ENCODE data around the gene DNAJB11. TPM values are rescaled to one million over a fixed set of nuclear protein-coding genes. Genes with fewer than 3 reads are reported as not detected.
"Not testable (repeated sequence)": the region's sequence is repeated elsewhere in the genome, so short reads cannot be mapped to it uniquely, and the experiment has no call there.

DNAJB11 gene
- total RNA-seq, 3 donors from 2014 or later: 40.0 to 41.6 (median 41.6) TPM

GRCh38 chr3:186628756-186629155 lies 58.2 kb downstream of the DNAJB11 start:
- Histone ChIP-seq H3K27me3 (no peaks in the 10 kb centered on the region), H3K9me3 (no peaks in the 10 kb centered on the region), H3K4me3 (no peak overlapping the region), H3K36me3 (no peaks in the 10 kb centered on the region), H3K4me1 (no peaks in the 10 kb centered on the region), H3K27ac (no peak overlapping the region)
- no peak for TF ChIP-seq CTCF (IDR thresholded peaks at IDR 0.05)
- no peak for TF ChIP-seq POLR2A (IDR thresholded peaks at IDR 0.05)
- no peak for TF ChIP-seq POLR2AphosphoS5 (IDR thresholded peaks at IDR 0.05)
- no peak for DNase-seq (ENCODE audit: low spot score in 2 of 2)
- intact Hi-C loops (cut with DNase I; ENCODE audit: low total_unique reads): no loop called here

DNA sequence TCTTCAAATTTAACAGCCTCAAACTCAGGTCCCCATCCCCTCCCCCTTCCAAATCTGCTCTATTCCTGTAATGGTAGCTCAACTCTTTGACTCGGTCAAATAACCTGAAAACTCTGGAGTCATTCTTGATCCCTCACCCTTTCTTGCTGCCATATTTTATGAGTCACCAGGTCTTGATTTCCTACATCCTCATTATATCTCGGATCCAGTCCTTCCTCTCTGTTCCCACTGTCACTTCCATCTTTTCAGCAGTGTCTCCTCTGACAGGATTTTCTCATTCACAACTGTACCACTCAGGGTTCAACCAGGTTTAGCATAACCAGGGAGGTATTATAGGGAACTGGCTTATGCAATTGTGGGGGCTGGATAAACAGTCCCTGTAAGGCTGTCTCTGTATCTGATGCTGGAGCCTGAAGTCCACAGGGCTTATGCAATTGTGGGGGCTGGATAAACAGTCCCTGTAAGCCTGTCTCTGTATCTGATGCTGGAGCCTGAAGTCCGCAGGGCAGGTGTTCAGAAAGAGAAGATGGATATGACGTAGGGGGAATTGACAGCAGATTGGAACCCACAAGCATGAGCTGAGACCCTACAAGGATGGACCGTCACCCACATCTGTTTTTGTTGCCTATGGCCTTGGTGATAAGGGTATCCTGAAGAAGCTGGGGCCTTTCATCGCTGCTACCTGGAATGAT lies 60.6 kb downstream of the DNAJB11 start:
- DNase-seq (ENCODE audit: low spot score in 2 of 2): no peak

GRCh38 chr3:186633481-186633880 lies 63.0 kb downstream of the DNAJB11 start:
- no peak for TF ChIP-seq CTCF (IDR thresholded peaks at IDR 0.05)
- no peak for TF ChIP-seq POLR2AphosphoS5 (IDR thresholded peaks at IDR 0.05)
- no peak for TF ChIP-seq POLR2A (IDR thresholded peaks at IDR 0.05)
- Histone ChIP-seq H3K27ac (no peak overlapping the region), H3K36me3 (no peaks in the 10 kb centered on the region), H3K4me3 (no peak overlapping the region), H3K4me1 (no peaks in the 10 kb centered on the region), H3K9me3 (no peaks in the 10 kb centered on the region), H3K27me3 (no peaks in the 10 kb centered on the region)
- intact Hi-C loops (cut with DNase I; ENCODE audit: low total_unique reads): no loop called here
- no peak for DNase-seq (ENCODE audit: low spot score in 2 of 2)

More for the DNA sequence above, 60.6 kb downstream of the DNAJB11 start:
- Histone ChIP-seq H3K27ac (no peak overlapping the region), H3K36me3 (no peaks in the 10 kb centered on the region), H3K27me3 (no peaks in the 10 kb centered on the region), H3K4me1 (no peaks in the 10 kb centered on the region), H3K4me3 (no peak overlapping the region), H3K9me3 (no peaks in the 10 kb centered on the region)
- no peak for TF ChIP-seq CTCF (IDR thresholded peaks at IDR 0.05)
- no peak for TF ChIP-seq POLR2AphosphoS5 (IDR thresholded peaks at IDR 0.05)
- TF ChIP-seq POLR2A (IDR thresholded peaks at IDR 0.05): no peak
- intact Hi-C loops (cut with DNase I; ENCODE audit: low total_unique reads): no loop called here

- intact Hi-C loops (cut with DNase I; ENCODE audit: low total_unique reads); H3K4me3 ChIP-seq; H3K27ac ChIP-seq; H3K27me3 ChIP-seq; DNase-seq (ENCODE audit: low spot score in 2 of 2); H3K4me1 ChIP-seq; H3K9me3 ChIP-seq; H3K36me3 ChIP-seq: not testable (repeated sequence)
These were observed 63.7 kb downstream of the DNAJB11 start for GRCh38 chr3:186634207-186634606.

Other genes starting within 250 kb of the DNAJB11 start
- gene DGKG, start 208.5 kb upstream of the DNAJB11 start, total RNA-seq: 1 to 10 TPM in 2 of 3 donors, under 1 TPM in 1; 0.59 to 2.3 (median 2.1) TPM
- 1 to 10 TPM; 3.8 to 5.9 (median 4.2) TPM for gene CRYGS, start 26.3 kb upstream of the DNAJB11 start, total RNA-seq
- 10 to 100 TPM; 15.0 to 19.6 (median 17.4) TPM for gene TBCCD1, start 3.4 kb upstream of the DNAJB11 start, total RNA-seq
- gene AHSG, start 42.3 kb downstream of the DNAJB11 start, total RNA-seq: not detected
- not detected for gene FETUB, start 69.7 kb downstream of the DNAJB11 start, total RNA-seq
- not detected for gene HRG, start 95.3 kb downstream of the DNAJB11 start, total RNA-seq
- gene KNG1, start 146.6 kb downstream of the DNAJB11 start, total RNA-seq: under 1 TPM in 1 of 3 donors, not detected in 2; 0.48 TPM
- gene EIF4A2, start 212.9 kb downstream of the DNAJB11 start, total RNA-seq: 100 to 1,000 TPM; 264 to 592 (median 493) TPM
- gene RFC4, start 235.8 kb downstream of the DNAJB11 start, total RNA-seq: 10 to 100 TPM in 2 of 3 donors, 1 to 10 TPM in 1; 8.5 to 14.5 (median 10.8) TPM

Data from breast epithelium (tissue), 4 donors.